ENCODE measurements around the gene FAM187B. TPM values are rescaled to one million over a fixed set of nuclear protein-coding genes. Genes with fewer than 3 reads are reported as not detected.

FAM187B gene
- total RNA-seq, 2 experiments from 2014 or later, result not detected

- Mint-ChIP-seq H3K27ac (no peak overlapping the region), H3K27me3 (no peaks in the 10 kb centered on the region), H3K9me3 (no peaks in the 10 kb centered on the region), H3K4me1 (peaks cover 18% of the 10 kb centered on the region), H3K4me3 (no peak overlapping the region), H3K36me3 (peaks cover 14% of the 10 kb centered on the region)
- ATAC-seq (ENCODE audit: low read depth) (no peak), DNase-seq (no peak)
- POLR2A ChIA-PET, result interaction anchor here (1.1 kb wide), 1 partner anchor 10 kb away, joined by 4 read pairs; no protein-coding TSS in a partner anchor
Measured at GRCh38 chr19:35254341-35255297, 26.1 kb upstream of the FAM187B start.

GRCh38 chr19:35253316-35254286, 25.1 kb upstream of the FAM187B start:
- no peak for ATAC-seq (ENCODE audit: low read depth)
- POLR2A ChIA-PET, result interaction anchor here (1.1 kb wide), 1 partner anchor 11 kb away, joined by 4 read pairs; no protein-coding TSS in a partner anchor
- Mint-ChIP-seq H3K27me3 (no peaks in the 10 kb centered on the region), H3K36me3 (peaks cover 14% of the 10 kb centered on the region), H3K9me3 (no peaks in the 10 kb centered on the region), H3K27ac (no peak overlapping the region), H3K4me1 (peaks cover 22% of the 10 kb centered on the region), H3K4me3 (no peak overlapping the region)
- DNase-seq, result no peak

- Mint-ChIP-seq H3K4me1 (peaks cover 16% of the 10 kb centered on the region), H3K27ac (no peak overlapping the region), H3K27me3 (peaks cover 4% of the 10 kb centered on the region), H3K36me3 (peaks cover 14% of the 10 kb centered on the region), H3K9me3 (no peaks in the 10 kb centered on the region), H3K4me3 (no peak overlapping the region)
- ATAC-seq (ENCODE audit: low read depth), result no peak
- peak; percentile 4 for DNase-seq
- POLR2A ChIA-PET, result interaction anchor here (0.8 to 1.5 kb wide), 3 partner anchors 10 to 98 kb away, joined by 3 read pairs; no protein-coding TSS in a partner anchor
Measured at GRCh38 chr19:35251456-35251855, 22.9 kb upstream of the FAM187B start.

GRCh38 chr19:35249848-35250711, 21.5 kb upstream of the FAM187B start:
- DNase-seq (peak; percentile 27), ATAC-seq (ENCODE audit: low read depth) (no peak)
- H3K4me3 Mint-ChIP-seq, result peak overlapping the region; percentile 93
- peaks cover 8% of the 10 kb centered on the region for H3K27me3 Mint-ChIP-seq
- peaks cover 8% of the 10 kb centered on the region for H3K36me3 Mint-ChIP-seq
- H3K27ac Mint-ChIP-seq, result peak overlapping the region; percentile 83
- peaks cover 17% of the 10 kb centered on the region for H3K4me1 Mint-ChIP-seq
- POLR2A ChIA-PET, result interaction anchor here (1.5 kb wide), 1 partner anchor 11 kb away, joined by 3 read pairs; no protein-coding TSS in a partner anchor
- no peaks in the 10 kb centered on the region for H3K9me3 Mint-ChIP-seq

- H3K4me3 Mint-ChIP-seq, result peak overlapping the region; percentile 93
- peaks cover 17% of the 10 kb centered on the region for H3K4me1 Mint-ChIP-seq
- no peak for DNase-seq
- peaks cover 7% of the 10 kb centered on the region for H3K36me3 Mint-ChIP-seq
- peak overlapping the region; percentile 92 for H3K27ac Mint-ChIP-seq
- ATAC-seq (ENCODE audit: low read depth), result no peak
- H3K27me3 Mint-ChIP-seq, result peaks cover 8% of the 10 kb centered on the region
- H3K9me3 Mint-ChIP-seq, result peaks cover 4% of the 10 kb centered on the region
- POLR2A ChIA-PET, result no interaction called here
Measured at GRCh38 chr19:35249146-35249847, 20.8 kb upstream of the FAM187B start.

- peak within 1 kb of the TSS; percentile 93 for H3K4me3 Mint-ChIP-seq
- H3K27me3 Mint-ChIP-seq, result peaks cover 12% of the 10 kb centered on the region
- H3K36me3 Mint-ChIP-seq, result peaks cover 8% of the 10 kb centered on the region
- POLR2A ChIA-PET, result no interaction called here
- H3K4me1 Mint-ChIP-seq, result peaks cover 17% of the 10 kb centered on the region
- peak; percentile 82 for DNase-seq
- H3K27ac Mint-ChIP-seq, result peak within 1 kb of the TSS; percentile 92
- ATAC-seq (ENCODE audit: low read depth), result peak; percentile 94
- H3K9me3 Mint-ChIP-seq, result peaks cover 8% of the 10 kb centered on the region
Measured at GRCh38 chr19:35248310-35249145, 20.0 kb upstream of the FAM187B start, which contains the start of gene LSR. LSR (plus strand) TSS chr19:35249002; CDS start chr19:35249023, 21 bp downstream.

GRCh38 chr19:35247526-35248309, 19.2 kb upstream of the FAM187B start:
- POLR2A ChIA-PET, result no interaction called here
- peak overlapping the region; percentile 93 for H3K4me3 Mint-ChIP-seq
- DNase-seq (peak; percentile 70), ATAC-seq (ENCODE audit: low read depth) (peak; percentile 31)
- H3K9me3 Mint-ChIP-seq, result peaks cover 9% of the 10 kb centered on the region
- peak overlapping the region; percentile 92 for H3K27ac Mint-ChIP-seq
- peaks cover 17% of the 10 kb centered on the region for H3K4me1 Mint-ChIP-seq
- peaks cover 12% of the 10 kb centered on the region for H3K36me3 Mint-ChIP-seq
- peaks cover 15% of the 10 kb centered on the region for H3K27me3 Mint-ChIP-seq

- no peak overlapping the region for H3K27ac Mint-ChIP-seq
- peaks cover 15% of the 10 kb centered on the region for H3K27me3 Mint-ChIP-seq
- POLR2A ChIA-PET, result no interaction called here
- H3K4me3 Mint-ChIP-seq, result peak overlapping the region; percentile 14
- DNase-seq, result no peak
- peaks cover 14% of the 10 kb centered on the region for H3K9me3 Mint-ChIP-seq
- H3K36me3 Mint-ChIP-seq, result peaks cover 14% of the 10 kb centered on the region
- ATAC-seq (ENCODE audit: low read depth), result no peak
- H3K4me1 Mint-ChIP-seq, result peaks cover 17% of the 10 kb centered on the region
Measured at GRCh38 chr19:35246466-35247092, 18.0 kb upstream of the FAM187B start.

GRCh38 chr19:35241417-35241816, 12.9 kb upstream of the FAM187B start:
- Mint-ChIP-seq H3K36me3 (peaks cover 20% of the 10 kb centered on the region), H3K27me3 (peaks cover 11% of the 10 kb centered on the region), H3K9me3 (peaks cover 24% of the 10 kb centered on the region), H3K4me3 (no peak overlapping the region), H3K27ac (no peak overlapping the region), H3K4me1 (peaks cover 13% of the 10 kb centered on the region)
- POLR2A ChIA-PET, result interaction anchor here (1.6 kb wide), 1 partner anchor 87 kb away, joined by 3 read pairs; the partner anchor contains the start of gene FXYD5
- ATAC-seq (ENCODE audit: low read depth) (no peak), DNase-seq (no peak)

- H3K4me1 Mint-ChIP-seq, result peaks cover 12% of the 10 kb centered on the region
- H3K36me3 Mint-ChIP-seq, result peaks cover 20% of the 10 kb centered on the region
- peak overlapping the region; percentile 52 for H3K4me3 Mint-ChIP-seq
- POLR2A ChIA-PET, result interaction anchor here (0.6 to 1.6 kb wide), 2 partner anchors 86 to 224 kb away, joined by 3 to 5 read pairs; partner anchors contain the start of gene FXYD5
- peaks cover 8% of the 10 kb centered on the region for H3K27me3 Mint-ChIP-seq
- H3K27ac Mint-ChIP-seq, result peak overlapping the region; percentile 63
- H3K9me3 Mint-ChIP-seq, result peaks cover 24% of the 10 kb centered on the region
- DNase-seq (no peak), ATAC-seq (ENCODE audit: low read depth) (peak; percentile 52)
Measured at GRCh38 chr19:35240327-35240726, 11.8 kb upstream of the FAM187B start.
